HCT116 (cell line): ENCODE measurements around the gene ZSCAN5C. TPM values are rescaled to one million over a fixed set of nuclear protein-coding genes. Genes with fewer than 3 reads are reported as not detected.

ENCODE experiments used
- ATAC-seq: fragments of 200-7000 bp; cut with Tn5 transposase; 2 replicates; pipeline ENCODE4 v1.9.1; 2020; ENCODE audit warnings: mild to moderate bottlenecking, moderate library complexity
- BruUV-seq: library from RNA; stranded (reverse); fragments of 400-500 nt; replicated peaks from 2 replicates; lab custom pipeline; 2021; lab: Mats Ljungman, UMichigan
- CTCF ChIA-PET: fragments of 300-600 bp; sonication (Branson Sonifier 250); formaldehyde crosslinking; loops from one replicate; lab custom pipeline; 2021; ENCODE audit warnings: antibody characterized with exemption; lab: Charles Lee
- POLR2A ChIA-PET: fragments of 300-600, 350-600 bp; sonication (Branson Sonifier 250); formaldehyde crosslinking; loops from one replicate; lab custom pipeline; 2021; ENCODE audit warnings: antibody characterized with exemption; lab: Charles Lee
- RAD21 ChIA-PET, 2 experiments: fragments of 300-600 bp; sonication (Branson Sonifier 250); formaldehyde crosslinking; loops; one replicate each; lab custom pipeline; 2023; ENCODE audit warnings: low total read pairs in 2 of 2; ENCODE audit not compliant: uncharacterized antibody in 2 of 2, unreplicated experiment in 2 of 2, low non-redundant PET in 1 of 2; lab: Charles Lee
- DNase-seq: peaks from one replicate; pipeline ENCODE4 v3.0.0-alpha.2; 2010; ENCODE audit warnings: low read depth, low spot score
- H2AFZ ChIP-seq: fragments of 200-600 bp; shearing (Covaris generic), sonication (generic); 2 replicates; pipeline ENCODE4 v1.6.1; 2017; ENCODE audit warnings: low read depth, mixed run types, mixed read lengths, antibody characterized with exemption, low read length; ENCODE audit not compliant: poor library complexity, severe bottlenecking
- H3K27ac ChIP-seq: 2 replicates; pipeline ENCODE4 v1.5.1; 2012; ENCODE audit warnings: low read depth, low read length
- H3K27me3 ChIP-seq: fragments of 200-600 bp; sonication (generic); 2 replicates; pipeline ENCODE4 v1.6.1; 2016; ENCODE audit warnings: mixed run types, low read length, mixed read lengths; ENCODE audit not compliant: insufficient read depth
- H3K36me3 ChIP-seq, 2 experiments: fragments of 200-500 bp in 1 of 2; fragments of 200-600 bp in 1 of 2; sonication (Bioruptor generic) in 1 of 2; sonication (generic) in 1 of 2; 2 replicates each; pipeline versions ENCODE4 v1.5.1 to v1.6.1; 2014 to 2016; ENCODE audit warnings: low read length in 2 of 2, inconsistent platforms in 1 of 2, mixed read lengths in 1 of 2, mixed run types in 1 of 2; ENCODE audit not compliant: insufficient read depth in 2 of 2, control insufficient read depth in 1 of 2
- H3K4me1 ChIP-seq, 2 experiments: fragments of 200-600 bp in 1 of 2; sonication (generic) in 1 of 2; 2 replicates each; pipeline versions ENCODE4 v1.5.1 to v1.6.1; 2012 to 2017; ENCODE audit warnings: low read length in 2 of 2, inconsistent platforms in 1 of 2, mild to moderate bottlenecking in 1 of 2, mixed read lengths in 1 of 2, mixed run types in 1 of 2, moderate library complexity in 1 of 2; ENCODE audit not compliant: insufficient read depth in 2 of 2, control insufficient read depth in 1 of 2
- H3K4me2 ChIP-seq: fragments of 200-600 bp; sonication (generic); 2 replicates; pipeline ENCODE4 v1.6.1; 2017; ENCODE audit warnings: mixed run types, low read length, mixed read lengths
- H3K4me3 ChIP-seq, 2 experiments: fragments of 200-600 bp in 1 of 2; sonication (generic) in 1 of 2; replicated peaks in 1 of 2; 2 replicates each; pipeline ENCODE4 v1.5.1; 2011 to 2016; ENCODE audit warnings: low read length in 2 of 2, control low read depth in 1 of 2, low read depth in 1 of 2, mild to moderate bottlenecking in 1 of 2, mixed read lengths in 1 of 2, mixed run types in 1 of 2
- H3K79me2 ChIP-seq: fragments of 200-600 bp; sonication (generic); 2 replicates; pipeline ENCODE4 v1.6.1; 2017; ENCODE audit warnings: mild to moderate bottlenecking, mixed run types, low read length, moderate library complexity, mixed read lengths; ENCODE audit not compliant: insufficient read depth
- H3K9ac ChIP-seq: fragments of 200-600 bp; sonication (generic); 2 replicates; pipeline ENCODE4 v1.6.1; 2016; ENCODE audit warnings: low read length, mixed read lengths
- H3K9me2 ChIP-seq: fragments of 200-600 bp; sonication (generic), shearing (Covaris generic); 2 replicates; pipeline ENCODE4 v1.6.1; 2017; ENCODE audit warnings: mixed run types, mild to moderate bottlenecking, moderate library complexity; ENCODE audit not compliant: insufficient read depth
- H3K9me3 ChIP-seq, 2 experiments: fragments of 200-500 bp in 1 of 2; fragments of 200-600 bp in 1 of 2; sonication (Bioruptor generic) in 1 of 2; sonication (generic) in 1 of 2; 2 replicates each; pipeline ENCODE4 v1.6.1; 2014 to 2017; ENCODE audit warnings: low read length in 2 of 2, mixed read lengths in 2 of 2, inconsistent platforms in 1 of 2, low read depth in 1 of 2, mild to moderate bottlenecking in 1 of 2, mixed run types in 1 of 2, moderate library complexity in 1 of 2; ENCODE audit not compliant: control insufficient read depth in 1 of 2, insufficient read depth in 1 of 2
- H4K20me1 ChIP-seq: fragments of 200-600 bp; sonication (generic), shearing (Covaris generic); 2 replicates; pipeline ENCODE4 v1.6.1; 2017; ENCODE audit warnings: mixed run types, mild to moderate bottlenecking, moderate library complexity; ENCODE audit not compliant: insufficient read depth
- ATF3 ChIP-seq: IDR thresholded peaks from 2 replicates; pipeline ENCODE4 v1.6.1; 2012
- ELF1 ChIP-seq: IDR thresholded peaks from 2 replicates; pipeline ENCODE4 v1.6.1; 2012; ENCODE audit warnings: low read depth, borderline replicate concordance
- EZH2 ChIP-seq: fragments of 200-600 bp; sonication (generic); IDR thresholded peaks from 2 replicates; pipeline ENCODE4 v1.6.1; 2017; ENCODE audit warnings: antibody characterized with exemption, mixed run types
- EZH2phosphoT487 ChIP-seq: fragments of 200-600 bp; IDR thresholded peaks from 2 replicates; pipeline ENCODE4 v1.6.1; 2018; ENCODE audit warnings: antibody characterized with exemption, borderline replicate concordance
- FOSL1 ChIP-seq: IDR thresholded peaks from 2 replicates; pipeline ENCODE4 v1.6.1; 2012; ENCODE audit warnings: low read depth
- JUND ChIP-seq: IDR thresholded peaks from 2 replicates; pipeline ENCODE4 v1.6.1; 2012
- RAD21 ChIP-seq: IDR thresholded peaks from 2 replicates; pipeline ENCODE4 v1.6.1; 2012; ENCODE audit warnings: low read depth, mild to moderate bottlenecking
- SP1 ChIP-seq: IDR thresholded peaks from 2 replicates; pipeline ENCODE4 v1.6.1; 2012; ENCODE audit warnings: low read depth
- TCF7L2 ChIP-seq: IDR thresholded peaks from 2 replicates; pipeline ENCODE4 v1.7.0; 2011; ENCODE audit warnings: borderline replicate concordance, inconsistent platforms; ENCODE audit not compliant: insufficient read depth, insufficient read length; ENCODE audit errors: extremely low read depth
- YY1 ChIP-seq: IDR thresholded peaks from 2 replicates; pipeline ENCODE4 v1.6.1; 2011; ENCODE audit warnings: low read length, low read depth, moderate library complexity, mild to moderate bottlenecking; ENCODE audit not compliant: insufficient replicate concordance; ENCODE audit errors: extremely low read depth
- ZBTB33 ChIP-seq: IDR thresholded peaks from 2 replicates; pipeline ENCODE4 v1.6.1; 2011; ENCODE audit warnings: mild to moderate bottlenecking, low read length, moderate library complexity; ENCODE audit not compliant: insufficient replicate concordance; ENCODE audit errors: extremely low read depth
- intact Hi-C: fragments of 100-400 bp; cut with micrococcal nuclease; formaldehyde crosslinking; loops from 2 replicates; pipeline ENCODE4 v1.10.0; 2022
- total RNA-seq: library from RNA; stranded (reverse); gene quantifications from one replicate; pipeline ENCODE4 v1.2.1, GENCODE V29; 2021; ENCODE audit not compliant: unreplicated experiment
- TF ChIP-seq, protein P1 (sequence below): IDR thresholded peaks from 2 replicates; pipeline ENCODE4 v1.6.1; 2012

Gene ZSCAN5C
- total RNA-seq, 1 experiment from 2014 or later: not detected

DNA sequence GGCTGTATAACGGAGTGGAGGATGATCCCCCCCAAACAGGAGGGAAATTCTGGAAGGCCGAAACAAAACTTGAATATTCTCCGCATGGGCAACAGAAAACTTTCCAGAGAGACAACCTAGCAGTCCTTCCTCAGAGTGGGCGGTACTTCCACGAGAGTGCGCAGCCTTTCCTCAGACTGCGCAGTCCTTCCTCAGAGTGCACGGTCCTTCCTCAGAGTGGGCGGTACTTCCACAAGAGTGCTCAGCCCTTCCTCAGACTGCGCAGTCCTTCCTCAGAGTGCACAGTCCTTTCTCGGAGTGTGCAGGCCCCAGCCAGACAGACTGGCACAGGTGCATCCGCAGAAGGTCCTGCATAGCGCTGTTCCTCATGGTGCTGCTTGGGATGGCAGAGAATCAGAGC, 39.0 kb upstream of the ZSCAN5C start:
- ChIA-PET RAD21 (no interaction called here), CTCF (no interaction called here)
- no TSS peak for BruUV-seq

More for the DNA sequence above, 39.0 kb upstream of the ZSCAN5C start:
- H3K27ac ChIP-seq: no peak overlapping the region
- H3K4me3 ChIP-seq: no peak overlapping the region
- H3K36me3 ChIP-seq: no peaks in the 10 kb centered on the region
- no peaks in the 10 kb centered on the region for H3K4me1 ChIP-seq
- TF ChIP-seq RAD21 (no peak), YY1 (no peak), JUND (no peak), ATF3 (no peak), ELF1 (no peak), EZH2phosphoT487 (no peak), TCF7L2 (no peak), ZBTB33 (no peak), EZH2 (no peak), SP1 (no peak), FOSL1 (no peak)
- TF ChIP-seq, protein P1, sequence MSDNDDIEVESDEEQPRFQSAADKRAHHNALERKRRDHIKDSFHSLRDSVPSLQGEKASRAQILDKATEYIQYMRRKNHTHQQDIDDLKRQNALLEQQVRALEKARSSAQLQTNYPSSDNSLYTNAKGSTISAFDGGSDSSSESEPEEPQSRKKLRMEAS: no peak
- H3K9me2 ChIP-seq: no peaks in the 10 kb centered on the region
- POLR2A ChIA-PET: no interaction called here
- H3K9me3 ChIP-seq: no peaks in the 10 kb centered on the region
- H3K27me3 ChIP-seq: no peaks in the 10 kb centered on the region
- intact Hi-C loops: no loop called here
- H4K20me1 ChIP-seq: no peaks in the 10 kb centered on the region
- DNase-seq (no peak), ATAC-seq (no peak)
- no peaks in the 10 kb centered on the region for H3K79me2 ChIP-seq
- no peak overlapping the region for H2AFZ ChIP-seq
- H3K4me2 ChIP-seq: no peak overlapping the region
- no peak overlapping the region for H3K9ac ChIP-seq
